Measurements from ENCODE around the gene ETV7.

ETV7 gene

DNA sequence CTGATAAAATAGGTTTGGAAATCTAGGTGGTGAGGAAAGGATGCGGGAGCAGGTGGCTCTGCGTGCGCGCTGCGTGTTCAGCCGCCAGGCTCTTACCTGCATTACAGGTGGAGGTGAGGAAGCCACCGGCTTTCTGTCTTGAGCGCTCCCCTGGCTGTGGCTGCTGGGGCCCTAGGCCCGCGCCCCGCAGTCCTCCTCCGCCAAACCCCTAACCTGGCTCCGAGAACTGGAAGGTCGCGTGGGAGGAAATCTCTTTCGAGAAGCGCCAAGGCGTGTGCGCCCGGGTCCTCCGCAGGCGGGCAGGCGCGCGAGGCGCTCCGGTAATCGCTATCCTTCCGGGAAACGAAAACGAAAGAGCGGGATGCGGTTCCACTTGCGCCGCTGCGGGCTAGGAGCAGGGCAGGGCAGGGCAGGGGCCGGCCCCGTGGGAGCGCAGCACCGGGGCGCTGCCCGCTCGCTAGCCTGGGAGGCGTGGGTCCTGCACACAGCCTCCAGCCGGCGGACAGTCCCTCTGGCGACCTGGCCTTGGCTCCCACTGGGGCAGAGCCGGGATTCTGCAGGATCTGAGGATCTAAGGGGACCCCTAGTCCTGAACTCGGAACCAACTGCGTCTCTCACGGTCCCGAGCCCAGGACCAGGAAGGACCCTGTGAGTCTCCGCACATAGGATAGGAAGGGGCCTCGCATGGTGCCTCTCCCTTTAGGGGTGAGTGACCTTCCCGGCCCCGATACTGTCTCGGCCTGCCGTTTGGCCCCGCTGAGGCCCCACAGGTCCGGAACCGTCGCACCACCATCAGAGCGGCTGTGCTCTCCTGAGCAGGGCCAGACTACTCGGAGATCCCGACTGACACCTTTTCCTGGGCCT is at the start of gene ETV7:
TSS of gene ETV7 (minus strand) at position 230 of the 864 bp plus-strand sequence. CDS start at position 102, 128 bp downstream.
- no peaks in the 10 kb centered on the region for H3K9me3 ChIP-seq (ENCODE audit: low read length)
- peaks cover 7% of the 10 kb centered on the region for H3K4me1 ChIP-seq (ENCODE audit: insufficient read depth, low read length)
- H3K9ac ChIP-seq (ENCODE audit: low read length): peak within 1 kb of the TSS; percentile 62
- peak within 1 kb of the TSS; percentile 86 to 87 for H3K4me3 ChIP-seq (ENCODE audit: low read depth in 1 of 2, low read length in 2 of 2)
- H3K27me3 ChIP-seq (ENCODE audit: control insufficient read depth in 1 of 2, insufficient read depth in 2 of 2, low read length in 2 of 2): no peaks in the 10 kb centered on the region
- peak within 1 kb of the TSS; percentile 21 for H3K27ac ChIP-seq (ENCODE audit: low read depth, low read length)
- H3K36me3 ChIP-seq (ENCODE audit: insufficient read depth, low read length): no peaks in the 10 kb centered on the region

- H3K4me3 ChIP-seq (ENCODE audit: low read depth in 1 of 2, low read length in 2 of 2): no peak overlapping the region
- H3K27ac ChIP-seq (ENCODE audit: low read depth, low read length): no peak overlapping the region
- no peaks in the 10 kb centered on the region for H3K36me3 ChIP-seq (ENCODE audit: insufficient read depth, low read length)
- H3K27me3 ChIP-seq (ENCODE audit: control insufficient read depth in 1 of 2, insufficient read depth in 2 of 2, low read length in 2 of 2): no peaks in the 10 kb centered on the region
- no peaks in the 10 kb centered on the region for H3K9me3 ChIP-seq (ENCODE audit: low read length)
- H3K9ac ChIP-seq (ENCODE audit: low read length): no peak overlapping the region
- H3K4me1 ChIP-seq (ENCODE audit: insufficient read depth, low read length): peaks cover 8% of the 10 kb centered on the region
Measured at GRCh38 chr6:36436466-36436865, 49.0 kb upstream of the ETV7 start.

GRCh38 chr6:36432151-36432671 is 44.7 kb upstream of the ETV7 start:
- no peaks in the 10 kb centered on the region for H3K4me1 ChIP-seq (ENCODE audit: insufficient read depth, low read length)
- H3K27ac ChIP-seq (ENCODE audit: low read depth, low read length): no peak overlapping the region
- H3K9me3 ChIP-seq (ENCODE audit: low read length): no peaks in the 10 kb centered on the region
- H3K4me3 ChIP-seq (ENCODE audit: low read depth in 1 of 2, low read length in 2 of 2): no peak overlapping the region
- no peak overlapping the region for H3K9ac ChIP-seq (ENCODE audit: low read length)
- no peaks in the 10 kb centered on the region for H3K36me3 ChIP-seq (ENCODE audit: insufficient read depth, low read length)
- no peaks in the 10 kb centered on the region for H3K27me3 ChIP-seq (ENCODE audit: control insufficient read depth in 1 of 2, insufficient read depth in 2 of 2, low read length in 2 of 2)

DNA sequence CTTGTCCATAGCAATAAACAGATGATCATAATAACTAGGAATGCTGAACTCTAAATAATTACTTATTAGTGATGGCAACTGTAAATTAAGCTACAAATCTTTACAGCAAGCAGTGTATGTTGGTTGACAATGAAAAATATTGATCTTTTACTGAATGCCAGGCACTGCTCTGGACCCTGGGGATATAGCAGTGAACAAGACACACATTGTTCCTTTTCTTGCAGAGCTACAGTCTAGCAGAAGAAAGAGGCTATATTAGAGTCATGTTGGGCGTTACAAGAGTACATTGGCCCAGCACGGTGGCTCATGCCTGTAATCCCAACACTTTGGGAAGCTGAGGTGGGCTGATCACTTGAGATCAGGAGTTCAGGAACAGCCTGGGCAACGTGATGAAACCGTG is 43.7 kb upstream of the ETV7 start:
- Histone ChIP-seq H3K9ac (ENCODE audit: low read length) (no peak overlapping the region), H3K4me1 (ENCODE audit: insufficient read depth, low read length) (no peaks in the 10 kb centered on the region), H3K27ac (ENCODE audit: low read depth, low read length) (no peak overlapping the region), H3K4me3 (ENCODE audit: low read depth in 1 of 2, low read length in 2 of 2) (no peak overlapping the region), H3K9me3 (ENCODE audit: low read length) (no peaks in the 10 kb centered on the region), H3K36me3 (ENCODE audit: insufficient read depth, low read length) (no peaks in the 10 kb centered on the region), H3K27me3 (ENCODE audit: control insufficient read depth in 1 of 2, insufficient read depth in 2 of 2, low read length in 2 of 2) (no peaks in the 10 kb centered on the region)

- Histone ChIP-seq H3K27me3 (ENCODE audit: control insufficient read depth in 1 of 2, insufficient read depth in 2 of 2, low read length in 2 of 2) (no peaks in the 10 kb centered on the region), H3K36me3 (ENCODE audit: insufficient read depth, low read length) (no peaks in the 10 kb centered on the region), H3K9me3 (ENCODE audit: low read length) (no peaks in the 10 kb centered on the region), H3K4me1 (ENCODE audit: insufficient read depth, low read length) (no peaks in the 10 kb centered on the region), H3K4me3 (ENCODE audit: low read depth in 1 of 2, low read length in 2 of 2) (no peak overlapping the region), H3K9ac (ENCODE audit: low read length) (no peak overlapping the region), H3K27ac (ENCODE audit: low read depth, low read length) (no peak overlapping the region)
Measured at GRCh38 chr6:36430351-36430750, 42.9 kb upstream of the ETV7 start.

DNA sequence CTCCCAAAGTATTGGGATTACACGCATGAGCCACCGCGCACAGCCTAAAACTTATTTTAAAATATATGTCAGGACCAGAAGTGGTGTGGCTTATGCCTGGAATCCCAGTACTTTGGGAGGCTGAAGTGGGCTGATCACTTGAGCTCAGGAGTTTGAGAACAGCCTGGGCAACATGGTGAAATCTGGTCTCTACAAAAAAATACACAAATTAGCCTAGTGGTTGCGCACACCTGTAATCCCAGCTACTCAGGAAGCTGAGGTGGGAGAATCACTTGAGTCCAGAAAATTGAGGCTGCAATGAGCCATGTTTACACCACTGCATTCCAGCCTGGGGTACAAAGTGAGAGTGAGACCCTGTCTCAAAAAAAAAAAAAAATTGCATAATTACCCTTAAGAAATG is 41.4 kb upstream of the ETV7 start:
- Histone ChIP-seq H3K36me3 (ENCODE audit: insufficient read depth, low read length) (no peaks in the 10 kb centered on the region), H3K27ac (ENCODE audit: low read depth, low read length) (no peak overlapping the region), H3K4me1 (ENCODE audit: insufficient read depth, low read length) (no peaks in the 10 kb centered on the region), H3K27me3 (ENCODE audit: control insufficient read depth in 1 of 2, insufficient read depth in 2 of 2, low read length in 2 of 2) (no peaks in the 10 kb centered on the region), H3K4me3 (ENCODE audit: low read depth in 1 of 2, low read length in 2 of 2) (no peak overlapping the region), H3K9ac (ENCODE audit: low read length) (no peak overlapping the region), H3K9me3 (ENCODE audit: low read length) (no peaks in the 10 kb centered on the region)

DNA sequence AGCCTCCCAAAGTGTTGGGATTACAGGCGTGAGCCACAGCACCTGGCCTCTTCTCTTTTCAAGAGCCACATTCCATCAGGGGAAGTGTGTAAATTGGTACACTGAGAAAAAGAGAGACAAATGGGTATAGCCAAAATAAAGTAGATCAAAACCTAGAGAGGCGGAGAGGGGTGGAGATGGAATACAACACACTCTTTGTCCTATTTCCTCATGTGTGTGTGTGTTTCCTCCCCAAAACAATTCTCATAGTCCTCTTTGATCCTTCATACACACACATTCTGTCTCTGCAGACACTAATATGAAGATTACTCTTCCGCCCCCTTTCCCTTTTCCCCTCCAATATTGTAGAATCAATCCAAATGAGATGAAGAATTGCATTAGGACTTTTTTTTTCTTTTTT is 39.2 kb upstream of the ETV7 start:
- H3K27ac ChIP-seq (ENCODE audit: low read depth, low read length): no peak overlapping the region
- no peaks in the 10 kb centered on the region for H3K36me3 ChIP-seq (ENCODE audit: insufficient read depth, low read length)
- no peak overlapping the region for H3K9ac ChIP-seq (ENCODE audit: low read length)
- H3K4me1 ChIP-seq (ENCODE audit: insufficient read depth, low read length): peaks cover 9% of the 10 kb centered on the region
- H3K9me3 ChIP-seq (ENCODE audit: low read length): no peaks in the 10 kb centered on the region
- H3K27me3 ChIP-seq (ENCODE audit: control insufficient read depth in 1 of 2, insufficient read depth in 2 of 2, low read length in 2 of 2): no peaks in the 10 kb centered on the region
- H3K4me3 ChIP-seq (ENCODE audit: low read depth in 1 of 2, low read length in 2 of 2): no peak overlapping the region

GRCh38 chr6:36423101-36423824 is 35.8 kb upstream of the ETV7 start:
- Histone ChIP-seq H3K4me3 (ENCODE audit: low read depth in 1 of 2, low read length in 2 of 2) (peak overlapping the region; percentile 23 to 68), H3K4me1 (ENCODE audit: insufficient read depth, low read length) (peaks cover 9% of the 10 kb centered on the region), H3K9ac (ENCODE audit: low read length) (peak overlapping the region; percentile 77), H3K27ac (ENCODE audit: low read depth, low read length) (peak overlapping the region; percentile 72), H3K9me3 (ENCODE audit: low read length) (no peaks in the 10 kb centered on the region), H3K36me3 (ENCODE audit: insufficient read depth, low read length) (no peaks in the 10 kb centered on the region), H3K27me3 (ENCODE audit: control insufficient read depth in 1 of 2, insufficient read depth in 2 of 2, low read length in 2 of 2) (no peaks in the 10 kb centered on the region)

GRCh38 chr6:36422714-36423100 is 35.2 kb upstream of the ETV7 start:
- Histone ChIP-seq H3K4me3 (ENCODE audit: low read depth in 1 of 2, low read length in 2 of 2) (peak overlapping the region in 1 of 2 donors; percentile 68), H3K9ac (ENCODE audit: low read length) (peak overlapping the region; percentile 77), H3K9me3 (ENCODE audit: low read length) (no peaks in the 10 kb centered on the region), H3K4me1 (ENCODE audit: insufficient read depth, low read length) (peaks cover 9% of the 10 kb centered on the region), H3K27me3 (ENCODE audit: control insufficient read depth in 1 of 2, insufficient read depth in 2 of 2, low read length in 2 of 2) (no peaks in the 10 kb centered on the region), H3K27ac (ENCODE audit: low read depth, low read length) (peak overlapping the region; percentile 72), H3K36me3 (ENCODE audit: insufficient read depth, low read length) (no peaks in the 10 kb centered on the region)

- Histone ChIP-seq H3K27me3 (ENCODE audit: control insufficient read depth in 1 of 2, insufficient read depth in 2 of 2, low read length in 2 of 2) (no peaks in the 10 kb centered on the region), H3K4me1 (ENCODE audit: insufficient read depth, low read length) (peaks cover 9% of the 10 kb centered on the region), H3K9me3 (ENCODE audit: low read length) (no peaks in the 10 kb centered on the region), H3K36me3 (ENCODE audit: insufficient read depth, low read length) (no peaks in the 10 kb centered on the region), H3K9ac (ENCODE audit: low read length) (no peak overlapping the region), H3K4me3 (ENCODE audit: low read depth in 1 of 2, low read length in 2 of 2) (no peak overlapping the region), H3K27ac (ENCODE audit: low read depth, low read length) (no peak overlapping the region)
Measured at GRCh38 chr6:36419310-36419709, 31.8 kb upstream of the ETV7 start.

DNA sequence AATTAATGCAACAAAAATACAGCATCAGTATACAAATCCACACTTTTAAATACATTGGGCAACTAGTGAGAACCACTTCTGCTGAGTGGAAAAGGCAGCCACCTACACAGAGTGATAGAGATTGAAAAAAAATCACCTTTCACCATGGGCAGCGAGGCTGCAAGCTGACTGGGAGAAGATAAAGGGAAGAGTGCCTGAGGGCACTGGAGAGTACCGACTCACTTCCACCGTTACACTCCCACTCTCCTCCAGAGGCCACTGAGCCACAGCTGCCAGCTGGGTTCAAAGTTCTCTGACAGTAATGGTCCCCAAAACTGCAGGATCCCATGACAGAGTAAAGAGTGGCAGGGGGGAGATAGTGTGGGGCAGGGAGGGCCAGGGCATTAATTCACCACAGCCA is 31.1 kb upstream of the ETV7 start:
- Histone ChIP-seq H3K9ac (ENCODE audit: low read length) (no peak overlapping the region), H3K27ac (ENCODE audit: low read depth, low read length) (no peak overlapping the region), H3K36me3 (ENCODE audit: insufficient read depth, low read length) (no peaks in the 10 kb centered on the region), H3K27me3 (ENCODE audit: control insufficient read depth in 1 of 2, insufficient read depth in 2 of 2, low read length in 2 of 2) (no peaks in the 10 kb centered on the region), H3K9me3 (ENCODE audit: low read length) (no peaks in the 10 kb centered on the region), H3K4me1 (ENCODE audit: insufficient read depth, low read length) (peaks cover 9% of the 10 kb centered on the region), H3K4me3 (ENCODE audit: low read depth in 1 of 2, low read length in 2 of 2) (no peak overlapping the region)

Data from muscle layer of colon (tissue), 2 donors.